Measurements from ENCODE around the gene SLF1.

Gene SLF1

GRCh38 chr5:94660506-94660905 lies 42.0 kb downstream of the SLF1 start:
- in situ Hi-C loops (cut with MboI; ENCODE audit: low sequenced_read_pairs), result no loop called here

- in situ Hi-C loops (cut with MboI; ENCODE audit: low sequenced_read_pairs), result no loop called here
Measured at GRCh38 chr5:94661086-94661485, 42.6 kb downstream of the SLF1 start.

- in situ Hi-C loops (cut with MboI; ENCODE audit: low sequenced_read_pairs), result no loop called here
Measured at GRCh38 chr5:94667937-94668336, 49.5 kb downstream of the SLF1 start.

GRCh38 chr5:94670726-94671125 lies 52.3 kb downstream of the SLF1 start:
- in situ Hi-C loops (cut with MboI; ENCODE audit: low sequenced_read_pairs), result no loop called here

- in situ Hi-C loops (cut with MboI; ENCODE audit: low sequenced_read_pairs), result no loop called here
Measured at GRCh38 chr5:94672746-94673145, 54.3 kb downstream of the SLF1 start.

- in situ Hi-C loops (cut with MboI; ENCODE audit: low sequenced_read_pairs), result no loop called here
Measured at GRCh38 chr5:94674490-94675382, 56.3 kb downstream of the SLF1 start.

GRCh38 chr5:94675965-94676618 lies 57.6 kb downstream of the SLF1 start:
- in situ Hi-C loops (cut with MboI; ENCODE audit: low sequenced_read_pairs), result no loop called here

GRCh38 chr5:94682814-94683520 lies 64.5 kb downstream of the SLF1 start:
- in situ Hi-C loops (cut with MboI; ENCODE audit: low sequenced_read_pairs), result no loop called here

- in situ Hi-C loops (cut with MboI; ENCODE audit: low sequenced_read_pairs), result no loop called here
Measured at GRCh38 chr5:94689908-94690307, 71.4 kb downstream of the SLF1 start.

GRCh38 chr5:94690778-94691177 lies 72.3 kb downstream of the SLF1 start:
- in situ Hi-C loops (cut with MboI; ENCODE audit: low sequenced_read_pairs), result no loop called here

GRCh38 chr5:94691291-94691690 lies 72.8 kb downstream of the SLF1 start:
- in situ Hi-C loops (cut with MboI; ENCODE audit: low sequenced_read_pairs), result no loop called here

GRCh38 chr5:94691949-94692348 lies 73.5 kb downstream of the SLF1 start:
- in situ Hi-C loops (cut with MboI; ENCODE audit: low sequenced_read_pairs), result no loop called here

- in situ Hi-C loops (cut with MboI; ENCODE audit: low sequenced_read_pairs), result no loop called here
Measured at GRCh38 chr5:94692581-94692980, 74.1 kb downstream of the SLF1 start.

GRCh38 chr5:94693043-94693822 lies 74.8 kb downstream of the SLF1 start:
- in situ Hi-C loops (cut with MboI; ENCODE audit: low sequenced_read_pairs), result no loop called here

- in situ Hi-C loops (cut with MboI; ENCODE audit: low sequenced_read_pairs), result no loop called here
Measured at GRCh38 chr5:94693845-94694370, 75.4 kb downstream of the SLF1 start.

- in situ Hi-C loops (cut with MboI; ENCODE audit: low sequenced_read_pairs), result no loop called here
Measured at GRCh38 chr5:94694671-94695070, 76.2 kb downstream of the SLF1 start.

GRCh38 chr5:94698197-94698596 lies 79.7 kb downstream of the SLF1 start:
- in situ Hi-C loops (cut with MboI; ENCODE audit: low sequenced_read_pairs), result no loop called here

- in situ Hi-C loops (cut with MboI; ENCODE audit: low sequenced_read_pairs), result no loop called here
Measured at GRCh38 chr5:94699562-94699961, 81.1 kb downstream of the SLF1 start.

- in situ Hi-C loops (cut with MboI; ENCODE audit: low sequenced_read_pairs), result no loop called here
Measured at GRCh38 chr5:94700592-94700991, 82.1 kb downstream of the SLF1 start.

GRCh38 chr5:94702729-94703128 lies 84.3 kb downstream of the SLF1 start:
- in situ Hi-C loops (cut with MboI; ENCODE audit: low sequenced_read_pairs), result no loop called here

- in situ Hi-C loops (cut with MboI; ENCODE audit: low sequenced_read_pairs), result no loop called here
Measured at GRCh38 chr5:94705427-94705826, 87.0 kb downstream of the SLF1 start.

Data from HL-60/S4 treated with retinoic acid at 250 ng/mL for 4 days and 3 days (cell line).